Neural cell (in vitro differentiated cells): Measurements from ENCODE around the gene SLC6A1. TPM values are rescaled to one million over a fixed set of nuclear protein-coding genes. Genes with fewer than 3 reads are reported as not detected.
A peak's percentile ranks its signal among the peaks of the same experiment; 100 is the strongest.
"Not testable (repeated sequence)": the region's sequence is repeated elsewhere in the genome, so short reads cannot be mapped to it uniquely, and the experiment has no call there.

Experiments
- H2AFZ ChIP-seq: fragments of 200-600, 300-800 bp; sonication (generic), shearing (Covaris generic); 2 replicates; pipeline ENCODE4 v1.6.0; 2014; ENCODE audit warnings: low read depth, mild to moderate bottlenecking, antibody characterized with exemption, low read length, moderate library complexity
- H3F3A ChIP-seq: fragments of 200-600 bp; shearing (Covaris generic); 2 replicates; pipeline ENCODE4 v1.6.1; 2016; ENCODE audit warnings: mild to moderate bottlenecking, moderate library complexity, mixed read lengths, antibody characterized with exemption, low read length; ENCODE audit not compliant: insufficient read depth, poor library complexity, severe bottlenecking
- H3K27ac ChIP-seq: fragments of 200-600, 300-800 bp; sonication (generic), shearing (Covaris generic); 2 replicates; pipeline ENCODE4 v1.5.1; 2014; ENCODE audit warnings: mild to moderate bottlenecking, low read length, moderate library complexity
- H3K27me3 ChIP-seq: fragments of 300-800, 200-600 bp; sonication (generic), shearing (Covaris generic); 2 replicates; pipeline ENCODE4 v1.6.0; 2014; ENCODE audit warnings: mild to moderate bottlenecking, low read depth, low read length, moderate library complexity; ENCODE audit not compliant: insufficient read depth
- H3K36me3 ChIP-seq: fragments of 300-800, 200-600 bp; sonication (generic), shearing (Covaris generic); 2 replicates; pipeline ENCODE4 v1.5.1; 2014; ENCODE audit warnings: mild to moderate bottlenecking, antibody characterized with exemption, low read length, moderate library complexity; ENCODE audit not compliant: insufficient read depth
- H3K4me2 ChIP-seq: fragments of 300-800, 200-600 bp; sonication (generic), shearing (Covaris generic); 2 replicates; pipeline ENCODE4 v1.6.0; 2014; ENCODE audit warnings: mild to moderate bottlenecking, low read length
- H3K4me3 ChIP-seq: fragments of 300-800, 200-600 bp; sonication (generic), shearing (Covaris generic); 2 replicates; pipeline ENCODE4 v1.5.1; 2014; ENCODE audit warnings: mild to moderate bottlenecking, low read length, moderate library complexity
- H3K79me2 ChIP-seq: fragments of 200-600 bp; shearing (Covaris generic); replicated peaks from 2 replicates; pipeline ENCODE4 v1.6.0; 2014; ENCODE audit warnings: mild to moderate bottlenecking, low read length, moderate library complexity; ENCODE audit not compliant: insufficient read depth
- H3K9ac ChIP-seq: fragments of 300-800, 200-600 bp; sonication (generic), shearing (Covaris generic); 2 replicates; pipeline ENCODE4 v1.6.1; 2016; ENCODE audit warnings: mild to moderate bottlenecking, low read length, mixed read lengths
- H3K9me2 ChIP-seq: fragments of 200-600 bp; shearing (Covaris generic); 2 replicates; pipeline ENCODE4 v1.6.1; 2016; ENCODE audit warnings: mild to moderate bottlenecking, low read length, mixed read lengths; ENCODE audit not compliant: insufficient read depth
- H3K9me3 ChIP-seq: fragments of 200-600, 300-800 bp; sonication (generic), shearing (Covaris generic); 2 replicates; pipeline ENCODE4 v1.6.1; 2016; ENCODE audit warnings: mild to moderate bottlenecking, mixed run types, low read length, moderate library complexity, mixed read lengths
- H4K20me1 ChIP-seq: fragments of 200-600 bp; shearing (Covaris generic); 2 replicates; pipeline ENCODE4 v1.6.1; 2016; ENCODE audit warnings: mild to moderate bottlenecking, mixed run types; ENCODE audit not compliant: insufficient read depth
- EP300 ChIP-seq: fragments of 450-650 bp; conservative IDR thresholded peaks from 2 replicates; pipeline ENCODE4 v1.6.1; 2014; ENCODE audit warnings: antibody characterized with exemption, mild to moderate bottlenecking, moderate library complexity; ENCODE audit not compliant: poor library complexity, severe bottlenecking
- EZH2 ChIP-seq: fragments of 200-600, 300-800 bp; shearing (Covaris generic), sonication (generic); IDR thresholded peaks from 2 replicates; pipeline ENCODE4 v1.6.1; 2014; ENCODE audit warnings: antibody characterized with exemption, low read length, borderline replicate concordance, mild to moderate bottlenecking; ENCODE audit not compliant: insufficient read depth, poor library complexity, severe bottlenecking
- MXI1 ChIP-seq: fragments of 450-650 bp; conservative IDR thresholded peaks from 2 replicates; pipeline ENCODE4 v1.6.1; 2014; ENCODE audit warnings: antibody characterized with exemption, mild to moderate bottlenecking; ENCODE audit not compliant: poor library complexity, severe bottlenecking
- POLR2AphosphoS5 ChIP-seq: IDR thresholded peaks from 2 replicates; pipeline ENCODE4 v1.6.1; 2012
- RAD21 ChIP-seq: fragments of 450-650 bp; conservative IDR thresholded peaks from 2 replicates; pipeline ENCODE4 v1.6.1; 2014; ENCODE audit warnings: antibody characterized with exemption, mild to moderate bottlenecking, moderate library complexity
- SMC3 ChIP-seq: fragments of 450-650 bp; conservative IDR thresholded peaks from 2 replicates; pipeline ENCODE4 v1.6.1; 2014; ENCODE audit warnings: antibody characterized with exemption, mild to moderate bottlenecking, moderate library complexity; ENCODE audit not compliant: poor library complexity
- TAF1 ChIP-seq: IDR thresholded peaks from 2 replicates; pipeline ENCODE4 v1.6.1; 2012; ENCODE audit warnings: low read depth
- polyA plus RNA-seq: library from polyadenylated mRNA; depleted of rRNA; stranded (reverse); fragments of >200 nt; gene quantifications from 2 replicates; pipeline ENCODE4 v1.2.3, GENCODE V29; 2014
- TF ChIP-seq, protein P1 (sequence below): fragments of 450-650 bp; IDR thresholded peaks from 2 replicates; pipeline ENCODE4 v1.5.1; 2014; ENCODE audit warnings: antibody characterized with exemption, mild to moderate bottlenecking, moderate library complexity; ENCODE audit not compliant: poor library complexity, severe bottlenecking
- TF ChIP-seq, protein P2 (sequence below): IDR thresholded peaks from 2 replicates; pipeline ENCODE4 v1.6.1; 2012; ENCODE audit warnings: borderline replicate concordance

SLC6A1 gene
- polyA plus RNA-seq, 1 donor from 2014 or later, result 43.2 TPM

- H3K27ac ChIP-seq, H3K9ac ChIP-seq, H3K36me3 ChIP-seq, H3K9me3 ChIP-seq, H4K20me1 ChIP-seq, H3F3A ChIP-seq, H3K9me2 ChIP-seq, H2AFZ ChIP-seq, H3K79me2 ChIP-seq: not testable (repeated sequence)
- Histone ChIP-seq H3K27me3 (peaks cover 15% of the 10 kb centered on the region), H3K4me2 (peak overlapping the region; percentile 5), H3K4me3 (peak overlapping the region; percentile 59)
- TF ChIP-seq, protein P1, sequence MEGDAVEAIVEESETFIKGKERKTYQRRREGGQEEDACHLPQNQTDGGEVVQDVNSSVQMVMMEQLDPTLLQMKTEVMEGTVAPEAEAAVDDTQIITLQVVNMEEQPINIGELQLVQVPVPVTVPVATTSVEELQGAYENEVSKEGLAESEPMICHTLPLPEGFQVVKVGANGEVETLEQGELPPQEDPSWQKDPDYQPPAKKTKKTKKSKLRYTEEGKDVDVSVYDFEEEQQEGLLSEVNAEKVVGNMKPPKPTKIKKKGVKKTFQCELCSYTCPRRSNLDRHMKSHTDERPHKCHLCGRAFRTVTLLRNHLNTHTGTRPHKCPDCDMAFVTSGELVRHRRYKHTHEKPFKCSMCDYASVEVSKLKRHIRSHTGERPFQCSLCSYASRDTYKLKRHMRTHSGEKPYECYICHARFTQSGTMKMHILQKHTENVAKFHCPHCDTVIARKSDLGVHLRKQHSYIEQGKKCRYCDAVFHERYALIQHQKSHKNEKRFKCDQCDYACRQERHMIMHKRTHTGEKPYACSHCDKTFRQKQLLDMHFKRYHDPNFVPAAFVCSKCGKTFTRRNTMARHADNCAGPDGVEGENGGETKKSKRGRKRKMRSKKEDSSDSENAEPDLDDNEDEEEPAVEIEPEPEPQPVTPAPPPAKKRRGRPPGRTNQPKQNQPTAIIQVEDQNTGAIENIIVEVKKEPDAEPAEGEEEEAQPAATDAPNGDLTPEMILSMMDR, result peak; percentile 12
Observed at GRCh38 chr3:11061268-11061871, 68.8 kb downstream of the SLC6A1 start.

DNA sequence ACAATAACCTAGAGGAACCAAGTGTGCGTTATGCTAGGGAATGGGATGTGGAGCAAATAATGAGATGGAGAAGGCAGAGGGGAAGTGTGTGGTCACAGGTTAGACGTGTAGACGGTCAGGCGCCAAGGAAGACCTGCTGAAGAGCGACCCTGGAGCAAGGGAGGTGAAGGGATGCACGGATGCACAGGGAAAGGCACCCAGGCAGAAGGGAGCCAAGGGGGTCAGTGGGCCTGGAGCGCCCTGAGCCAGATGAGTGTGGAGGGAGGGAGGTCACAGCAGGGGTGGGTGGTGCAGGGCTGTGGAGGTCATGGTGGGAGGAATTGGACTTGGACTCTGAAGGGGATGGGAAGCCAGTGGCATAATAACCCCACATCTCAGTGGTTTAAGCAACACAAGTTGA, 70.2 kb downstream of the SLC6A1 start:
- Histone ChIP-seq H3K36me3 (no peaks in the 10 kb centered on the region), H3K79me2 (no peaks in the 10 kb centered on the region), H3F3A (no peaks in the 10 kb centered on the region), H2AFZ (no peak overlapping the region), H3K4me2 (no peak overlapping the region), H3K9ac (no peak overlapping the region), H3K9me2 (no peaks in the 10 kb centered on the region), H3K9me3 (peaks cover 3% of the 10 kb centered on the region), H3K4me3 (no peak overlapping the region), H3K27me3 (peaks cover 15% of the 10 kb centered on the region), H4K20me1 (no peaks in the 10 kb centered on the region), H3K27ac (no peak overlapping the region)
- TF ChIP-seq, protein P2, sequence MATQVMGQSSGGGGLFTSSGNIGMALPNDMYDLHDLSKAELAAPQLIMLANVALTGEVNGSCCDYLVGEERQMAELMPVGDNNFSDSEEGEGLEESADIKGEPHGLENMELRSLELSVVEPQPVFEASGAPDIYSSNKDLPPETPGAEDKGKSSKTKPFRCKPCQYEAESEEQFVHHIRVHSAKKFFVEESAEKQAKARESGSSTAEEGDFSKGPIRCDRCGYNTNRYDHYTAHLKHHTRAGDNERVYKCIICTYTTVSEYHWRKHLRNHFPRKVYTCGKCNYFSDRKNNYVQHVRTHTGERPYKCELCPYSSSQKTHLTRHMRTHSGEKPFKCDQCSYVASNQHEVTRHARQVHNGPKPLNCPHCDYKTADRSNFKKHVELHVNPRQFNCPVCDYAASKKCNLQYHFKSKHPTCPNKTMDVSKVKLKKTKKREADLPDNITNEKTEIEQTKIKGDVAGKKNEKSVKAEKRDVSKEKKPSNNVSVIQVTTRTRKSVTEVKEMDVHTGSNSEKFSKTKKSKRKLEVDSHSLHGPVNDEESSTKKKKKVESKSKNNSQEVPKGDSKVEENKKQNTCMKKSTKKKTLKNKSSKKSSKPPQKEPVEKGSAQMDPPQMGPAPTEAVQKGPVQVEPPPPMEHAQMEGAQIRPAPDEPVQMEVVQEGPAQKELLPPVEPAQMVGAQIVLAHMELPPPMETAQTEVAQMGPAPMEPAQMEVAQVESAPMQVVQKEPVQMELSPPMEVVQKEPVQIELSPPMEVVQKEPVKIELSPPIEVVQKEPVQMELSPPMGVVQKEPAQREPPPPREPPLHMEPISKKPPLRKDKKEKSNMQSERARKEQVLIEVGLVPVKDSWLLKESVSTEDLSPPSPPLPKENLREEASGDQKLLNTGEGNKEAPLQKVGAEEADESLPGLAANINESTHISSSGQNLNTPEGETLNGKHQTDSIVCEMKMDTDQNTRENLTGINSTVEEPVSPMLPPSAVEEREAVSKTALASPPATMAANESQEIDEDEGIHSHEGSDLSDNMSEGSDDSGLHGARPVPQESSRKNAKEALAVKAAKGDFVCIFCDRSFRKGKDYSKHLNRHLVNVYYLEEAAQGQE, result no peak
- TF ChIP-seq POLR2AphosphoS5, result no peak
- TF ChIP-seq EP300, result no peak
- TF ChIP-seq, protein P1, result no peak
- no peak for TF ChIP-seq RAD21
- TF ChIP-seq MXI1, result no peak
- no peak for TF ChIP-seq EZH2
- TF ChIP-seq TAF1, result no peak
- no peak for TF ChIP-seq SMC3
